ENCODE results near the gene GRN.
"Not testable (repeated sequence)": the region's sequence is repeated elsewhere in the genome, so short reads cannot be mapped to it uniquely, and the experiment has no call there.

Gene GRN

GRCh38 chr17:44321246-44322120 lies 23.6 kb upstream of the GRN start:
- no peak for DNase-seq

- no peak for DNase-seq
These were observed 22.7 kb upstream of the GRN start for GRCh38 chr17:44322236-44322895.

- DNase-seq = no peak
These were observed 21.6 kb upstream of the GRN start for GRCh38 chr17:44323359-44324091.

GRCh38 chr17:44324092-44324570 lies 21.0 kb upstream of the GRN start:
- no peak for DNase-seq

GRCh38 chr17:44324571-44325275 lies 20.4 kb upstream of the GRN start, which contains the start of gene SLC25A39:
Gene SLC25A39, minus strand, starts transcription at chr17:44324823. Its CDS starts 1,261 bp downstream, at chr17:44323562.
- peak; percentile 93 for DNase-seq

- DNase-seq = peak; percentile 99
These were observed 18.1 kb upstream of the GRN start for GRCh38 chr17:44326861-44327444.

GRCh38 chr17:44327715-44328449 lies 17.2 kb upstream of the GRN start:
- no peak for DNase-seq

GRCh38 chr17:44329516-44329915 lies 15.6 kb upstream of the GRN start:
- DNase-seq = not testable (repeated sequence)

- not testable (repeated sequence) for DNase-seq
These were observed 14.8 kb upstream of the GRN start for GRCh38 chr17:44330263-44330662.

- DNase-seq = peak; percentile 71
These were observed 13.8 kb upstream of the GRN start for GRCh38 chr17:44331249-44331760.

- no peak for DNase-seq
These were observed 11.7 kb upstream of the GRN start for GRCh38 chr17:44333371-44333770.

- DNase-seq = no peak
These were observed 10.8 kb upstream of the GRN start for GRCh38 chr17:44334315-44334714.

- DNase-seq = no peak
These were observed 10.4 kb upstream of the GRN start for GRCh38 chr17:44334727-44335126.

GRCh38 chr17:44335564-44335963 lies 9.5 kb upstream of the GRN start:
- DNase-seq = no peak

- no peak for DNase-seq
These were observed 9.1 kb upstream of the GRN start for GRCh38 chr17:44335968-44336367.

GRCh38 chr17:44338702-44339101 lies 6.4 kb upstream of the GRN start:
- no peak for DNase-seq

GRCh38 chr17:44340553-44340952 lies 4.5 kb upstream of the GRN start:
- DNase-seq = not testable (repeated sequence)

GRCh38 chr17:44343510-44344209 lies 1.4 kb upstream of the GRN start:
- DNase-seq = no peak

- DNase-seq = peak; percentile 69
These were observed 438 bp downstream of the GRN start for GRCh38 chr17:44345454-44346026.

All from fibroblast of skin of scalp (primary cell).